Type B pancreatic cell (in vitro differentiated cells): ENCODE measurements around the gene PPP2R2B. TPM values are rescaled to one million over a fixed set of nuclear protein-coding genes. Genes with fewer than 3 reads are reported as not detected.
A peak's percentile ranks its signal among the peaks of the same experiment; 100 is the strongest.

Experiments used
- DNase-seq: peaks from one replicate; pipeline ENCODE4 v3.0.0; 2021; ENCODE audit warnings: mixed read lengths; ENCODE audit not compliant: unreplicated experiment; ENCODE audit errors: extremely low spot score
- H3K27ac Mint-ChIP-seq: 2 replicates; pipeline ENCODE4 v1.8.0; 2021; ENCODE audit warnings: mild to moderate bottlenecking, mixed read lengths
- H3K27me3 Mint-ChIP-seq: 2 replicates; pipeline ENCODE4 v1.8.0; 2021; ENCODE audit warnings: mixed read lengths
- H3K36me3 Mint-ChIP-seq: 2 replicates; pipeline ENCODE4 v1.8.0; 2021; ENCODE audit warnings: mixed read lengths
- H3K4me1 Mint-ChIP-seq: one replicate; pipeline ENCODE4 v1.8.0; 2021; ENCODE audit warnings: mixed read lengths; ENCODE audit not compliant: unreplicated experiment
- H3K4me3 Mint-ChIP-seq: 2 replicates; pipeline ENCODE4 v1.8.0; 2021; ENCODE audit warnings: mild to moderate bottlenecking, mixed read lengths
- H3K9me3 Mint-ChIP-seq: 2 replicates; pipeline ENCODE4 v1.8.0; 2021; ENCODE audit warnings: mixed read lengths
- CTCF ChIP-seq: fragments of 200-600 bp; sonication (generic); conservative IDR thresholded peaks from 2 replicates; pipeline ENCODE4 v1.5.0; 2021; ENCODE audit warnings: antibody characterized with exemption, mild to moderate bottlenecking
- total RNA-seq: library from RNA; stranded (reverse); gene quantifications from 2 replicates; pipeline ENCODE4 v1.2.1, GENCODE V29; 2021; ENCODE audit warnings: low replicate concordance

The PPP2R2B gene
- total RNA-seq, 1 donor from 2014 or later: 29.1 TPM

- H3K27ac Mint-ChIP-seq: no peak overlapping the region
- no peak for DNase-seq
- peaks cover 16% of the 10 kb centered on the region for H3K27me3 Mint-ChIP-seq
- no peaks in the 10 kb centered on the region for H3K36me3 Mint-ChIP-seq
- peaks cover 5% of the 10 kb centered on the region for H3K4me1 Mint-ChIP-seq
- H3K9me3 Mint-ChIP-seq: peaks cover 4% of the 10 kb centered on the region
- TF ChIP-seq CTCF: no peak
- no peak overlapping the region for H3K4me3 Mint-ChIP-seq
Observed at GRCh38 chr5:146827901-146828300, 50.7 kb downstream of the PPP2R2B start.

- Mint-ChIP-seq H3K9me3 (peaks cover 4% of the 10 kb centered on the region), H3K4me3 (no peak overlapping the region), H3K27me3 (peaks cover 21% of the 10 kb centered on the region), H3K4me1 (peaks cover 3% of the 10 kb centered on the region), H3K36me3 (no peaks in the 10 kb centered on the region), H3K27ac (no peak overlapping the region)
- TF ChIP-seq CTCF: no peak
- DNase-seq: peak; percentile 70
Observed at GRCh38 chr5:146825033-146825432, 53.5 kb downstream of the PPP2R2B start.

GRCh38 chr5:146821732-146822131 lies 56.8 kb downstream of the PPP2R2B start:
- Mint-ChIP-seq H3K36me3 (no peaks in the 10 kb centered on the region), H3K4me3 (no peak overlapping the region), H3K4me1 (peaks cover 3% of the 10 kb centered on the region), H3K9me3 (peaks cover 4% of the 10 kb centered on the region), H3K27ac (no peak overlapping the region), H3K27me3 (peaks cover 26% of the 10 kb centered on the region)
- TF ChIP-seq CTCF: no peak
- DNase-seq: no peak

GRCh38 chr5:146820987-146821386 lies 57.6 kb downstream of the PPP2R2B start:
- TF ChIP-seq CTCF: no peak
- DNase-seq: no peak

GRCh38 chr5:146818822-146819221 lies 59.7 kb downstream of the PPP2R2B start:
- Mint-ChIP-seq H3K36me3 (no peaks in the 10 kb centered on the region), H3K4me3 (no peak overlapping the region), H3K27ac (no peak overlapping the region), H3K9me3 (no peaks in the 10 kb centered on the region), H3K4me1 (peaks cover under 1% of the 10 kb centered on the region), H3K27me3 (peaks cover 24% of the 10 kb centered on the region)
- no peak for DNase-seq
- no peak for TF ChIP-seq CTCF

More at GRCh38 chr5:146820987-146821386, 57.6 kb downstream of the PPP2R2B start:
- Mint-ChIP-seq H3K4me3 (no peak overlapping the region), H3K27ac (no peak overlapping the region), H3K4me1 (peaks cover 3% of the 10 kb centered on the region), H3K9me3 (peaks cover 4% of the 10 kb centered on the region), H3K36me3 (no peaks in the 10 kb centered on the region), H3K27me3 (peaks cover 24% of the 10 kb centered on the region)

- peaks cover 4% of the 10 kb centered on the region for H3K4me1 Mint-ChIP-seq
- no peak for TF ChIP-seq CTCF
- peaks cover 7% of the 10 kb centered on the region for H3K36me3 Mint-ChIP-seq
- peaks cover 27% of the 10 kb centered on the region for H3K27me3 Mint-ChIP-seq
- H3K27ac Mint-ChIP-seq: no peak overlapping the region
- H3K4me3 Mint-ChIP-seq: no peak overlapping the region
- DNase-seq: no peak
- H3K9me3 Mint-ChIP-seq: no peaks in the 10 kb centered on the region
Observed at GRCh38 chr5:146817973-146818372, 60.6 kb downstream of the PPP2R2B start.
